ENCODE data around the gene NEK8. TPM values are rescaled to one million over a fixed set of nuclear protein-coding genes. Genes with fewer than 3 reads are reported as not detected.
A peak's percentile ranks its signal among the peaks of the same experiment; 100 is the strongest.

Gene NEK8
- total RNA-seq, 1 experiment from 2014 or later: 10.8 TPM

DNA sequence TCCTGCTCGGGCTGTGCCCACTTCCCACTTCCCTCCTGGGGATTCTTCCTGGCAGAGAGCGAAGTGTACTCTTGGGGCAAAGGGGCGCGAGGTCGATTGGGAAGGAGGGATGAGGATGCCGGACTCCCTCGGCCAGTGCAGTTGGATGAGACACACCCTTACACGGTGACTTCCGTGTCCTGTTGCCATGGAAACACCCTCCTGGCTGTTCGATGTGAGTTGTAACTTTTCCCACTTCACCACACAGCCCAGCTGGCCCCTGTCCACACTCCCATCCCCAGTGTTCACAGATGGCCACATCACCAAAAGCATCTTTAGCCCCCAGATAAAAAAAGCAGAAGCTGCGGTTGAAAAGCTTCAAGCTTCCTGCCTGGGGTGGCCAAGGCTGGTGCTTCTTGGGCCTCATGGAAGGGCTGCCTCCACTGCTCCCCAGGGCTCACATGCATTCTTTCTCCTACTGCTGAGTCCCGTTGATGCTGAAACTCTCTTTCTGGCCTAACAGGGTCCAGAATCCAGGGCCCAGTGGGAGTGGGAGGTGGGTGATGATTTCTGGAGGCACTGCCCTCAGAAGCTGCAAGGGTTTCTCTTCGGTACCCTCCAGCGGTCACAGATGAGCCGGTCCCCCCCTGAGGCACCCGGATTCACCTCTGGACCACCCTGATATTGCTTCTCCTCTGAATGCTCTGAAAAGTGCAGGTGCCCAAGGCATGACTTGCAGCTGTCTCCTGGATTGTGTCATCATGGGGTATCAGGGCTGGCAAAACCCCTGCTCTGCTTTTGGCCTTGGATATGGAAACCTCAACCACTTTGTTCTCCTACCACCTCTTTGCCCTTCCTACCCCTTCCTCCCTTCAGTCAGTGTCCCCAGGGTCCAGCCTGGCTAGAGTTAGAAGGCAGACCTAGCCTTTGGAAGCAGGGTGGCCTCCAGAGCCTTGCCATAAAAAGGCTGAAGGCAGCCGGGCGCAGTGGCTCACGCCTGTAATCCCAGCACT is 13.1 kb downstream of the NEK8 start:
- no peak overlapping the region for H3K27ac Mint-ChIP-seq (ENCODE audit: unreplicated experiment)
- H3K4me1 Mint-ChIP-seq (ENCODE audit: low read depth, unreplicated experiment): peaks cover 25% of the 10 kb centered on the region
- TF ChIP-seq, protein P1, sequence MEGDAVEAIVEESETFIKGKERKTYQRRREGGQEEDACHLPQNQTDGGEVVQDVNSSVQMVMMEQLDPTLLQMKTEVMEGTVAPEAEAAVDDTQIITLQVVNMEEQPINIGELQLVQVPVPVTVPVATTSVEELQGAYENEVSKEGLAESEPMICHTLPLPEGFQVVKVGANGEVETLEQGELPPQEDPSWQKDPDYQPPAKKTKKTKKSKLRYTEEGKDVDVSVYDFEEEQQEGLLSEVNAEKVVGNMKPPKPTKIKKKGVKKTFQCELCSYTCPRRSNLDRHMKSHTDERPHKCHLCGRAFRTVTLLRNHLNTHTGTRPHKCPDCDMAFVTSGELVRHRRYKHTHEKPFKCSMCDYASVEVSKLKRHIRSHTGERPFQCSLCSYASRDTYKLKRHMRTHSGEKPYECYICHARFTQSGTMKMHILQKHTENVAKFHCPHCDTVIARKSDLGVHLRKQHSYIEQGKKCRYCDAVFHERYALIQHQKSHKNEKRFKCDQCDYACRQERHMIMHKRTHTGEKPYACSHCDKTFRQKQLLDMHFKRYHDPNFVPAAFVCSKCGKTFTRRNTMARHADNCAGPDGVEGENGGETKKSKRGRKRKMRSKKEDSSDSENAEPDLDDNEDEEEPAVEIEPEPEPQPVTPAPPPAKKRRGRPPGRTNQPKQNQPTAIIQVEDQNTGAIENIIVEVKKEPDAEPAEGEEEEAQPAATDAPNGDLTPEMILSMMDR (IDR thresholded peaks at IDR 0.05; ENCODE audit: unreplicated experiment): no peak
- CTCF ChIA-PET: interaction anchor here (0.6 kb wide), 1 partner anchor 14 kb away, joined by 3 read pairs; no protein-coding TSS in a partner anchor
- no TSS peak for BruUV-seq (replicated peaks)
- H3K27me3 Mint-ChIP-seq (ENCODE audit: unreplicated experiment): no peaks in the 10 kb centered on the region
- intact Hi-C loops (cut with micrococcal nuclease; ENCODE audit: unreplicated experiment): no loop called here
- H3K36me3 Mint-ChIP-seq (ENCODE audit: insufficient read depth, unreplicated experiment): peaks cover 66% of the 10 kb centered on the region
- no peak overlapping the region for H3K4me3 Mint-ChIP-seq (ENCODE audit: low read depth, unreplicated experiment)
- H3K9me3 Mint-ChIP-seq (ENCODE audit: low read depth, unreplicated experiment): no peaks in the 10 kb centered on the region
- no peak for DNase-seq

DNA sequence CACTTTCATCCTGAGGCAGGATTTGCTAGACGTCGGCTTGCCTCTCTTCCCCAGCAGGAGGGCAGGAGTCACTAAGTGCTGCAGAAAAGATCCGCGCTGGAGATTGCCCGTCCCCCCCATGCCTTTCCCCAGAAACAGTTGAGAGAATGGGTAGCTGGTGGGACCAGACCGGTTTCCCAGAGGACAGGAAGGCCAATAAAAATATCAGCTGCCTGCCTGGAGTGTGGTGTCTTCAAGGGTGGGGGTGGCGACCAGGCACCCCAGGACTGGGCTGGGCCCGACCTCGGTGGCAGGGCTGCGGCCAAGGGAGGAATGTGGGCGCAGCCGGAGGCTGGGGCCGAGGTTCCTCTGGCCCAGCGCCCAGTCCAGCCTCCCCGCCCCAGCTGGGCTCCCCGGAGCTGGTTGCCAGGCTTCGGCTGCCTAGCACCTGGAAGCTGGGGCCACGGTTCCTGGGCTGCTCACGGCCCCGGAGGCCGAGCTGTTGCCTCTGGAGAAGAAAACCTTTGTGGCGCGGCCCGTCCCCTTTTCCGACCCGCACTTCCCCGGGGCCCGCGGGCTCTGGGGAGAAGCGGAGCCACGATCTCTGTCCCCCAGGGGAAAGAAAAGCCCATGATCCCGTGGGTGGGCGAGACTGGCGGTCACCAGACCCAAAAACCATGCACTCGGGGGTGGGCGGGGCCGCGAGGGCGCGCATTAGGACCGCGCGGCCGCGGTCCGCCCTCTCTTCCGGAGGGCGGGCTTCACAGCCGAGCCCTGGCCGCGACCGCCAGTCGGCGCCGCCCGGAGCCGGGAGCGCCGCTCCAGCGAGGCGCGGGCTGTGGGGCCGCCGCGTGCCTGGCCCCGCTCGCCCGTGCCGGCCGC is 14.9 kb downstream of the NEK8 start, which contains the start of gene TRAF4:
Gene TRAF4, plus strand, starts transcription at position 769 of the 861 bp plus-strand sequence. CDS start 102 bp downstream, outside the sequence.
- H3K4me1 Mint-ChIP-seq (ENCODE audit: low read depth, unreplicated experiment): peaks cover 39% of the 10 kb centered on the region
- peaks cover 84% of the 10 kb centered on the region for H3K36me3 Mint-ChIP-seq (ENCODE audit: insufficient read depth, unreplicated experiment)
- H3K27ac Mint-ChIP-seq (ENCODE audit: unreplicated experiment): peak within 1 kb of the TSS; percentile 91
- TF ChIP-seq, protein P1 (IDR thresholded peaks at IDR 0.05; ENCODE audit: unreplicated experiment): no peak
- CTCF ChIA-PET: interaction anchor here (0.6 to 1.5 kb wide), 6 partner anchors 11 to 824 kb away, joined by 3 to 38 read pairs (median 4); partner anchors contain the start of genes NEK8 and PHF12
- BruUV-seq (replicated peaks): no TSS peak
- H3K4me3 Mint-ChIP-seq (ENCODE audit: low read depth, unreplicated experiment): peak within 1 kb of the TSS; percentile 81
- no peaks in the 10 kb centered on the region for H3K27me3 Mint-ChIP-seq (ENCODE audit: unreplicated experiment)
- peak; percentile 91 for DNase-seq
- intact Hi-C loops (cut with micrococcal nuclease; ENCODE audit: unreplicated experiment): no loop called here
- no peaks in the 10 kb centered on the region for H3K9me3 Mint-ChIP-seq (ENCODE audit: low read depth, unreplicated experiment)

DNA sequence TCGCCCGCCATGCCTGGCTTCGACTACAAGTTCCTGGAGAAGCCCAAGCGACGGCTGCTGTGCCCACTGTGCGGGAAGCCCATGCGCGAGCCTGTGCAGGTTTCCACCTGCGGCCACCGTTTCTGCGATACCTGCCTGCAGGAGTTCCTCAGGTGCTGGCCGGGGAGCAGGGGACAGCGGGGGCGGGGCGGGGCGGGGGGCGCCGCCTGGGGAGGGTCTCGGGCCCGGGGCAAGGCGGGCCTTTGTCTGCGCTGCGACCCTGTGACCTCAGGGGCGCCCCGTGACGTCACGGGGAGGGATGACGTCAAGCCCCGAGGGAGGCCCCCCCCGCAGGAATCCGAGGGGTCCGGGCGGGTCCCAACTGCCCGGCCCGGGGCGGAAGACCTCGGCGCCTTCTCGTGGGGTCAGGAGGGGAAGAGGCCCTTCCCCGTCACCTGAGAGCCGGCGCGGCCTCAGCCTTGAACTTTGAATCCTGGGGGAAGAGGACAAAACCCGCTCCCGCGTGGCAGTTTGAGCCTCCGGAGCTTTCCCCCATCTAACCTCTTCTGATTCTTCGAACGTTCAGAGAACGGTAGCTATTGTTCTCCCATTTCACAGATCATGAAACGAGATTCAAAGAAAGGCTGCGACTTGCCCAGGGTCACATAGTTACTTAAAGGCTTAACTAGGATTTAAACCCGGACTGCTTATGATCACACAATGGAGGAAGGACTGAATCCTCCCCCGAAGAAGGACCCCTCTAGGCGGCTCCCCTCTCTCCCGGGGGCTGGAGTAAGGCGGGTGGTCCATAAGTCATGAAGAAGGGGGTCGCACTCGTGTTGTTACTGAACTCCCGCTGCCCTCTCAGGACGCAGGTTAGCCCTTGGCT is 15.8 kb downstream of the NEK8 start:
- intact Hi-C loops (cut with micrococcal nuclease; ENCODE audit: unreplicated experiment): no loop called here
- TSS peak; percentile 63 for BruUV-seq (replicated peaks)
- Mint-ChIP-seq H3K9me3 (ENCODE audit: low read depth, unreplicated experiment) (no peaks in the 10 kb centered on the region), H3K4me1 (ENCODE audit: low read depth, unreplicated experiment) (peaks cover 46% of the 10 kb centered on the region), H3K27me3 (ENCODE audit: unreplicated experiment) (no peaks in the 10 kb centered on the region), H3K4me3 (ENCODE audit: low read depth, unreplicated experiment) (peak overlapping the region; percentile 81), H3K27ac (ENCODE audit: unreplicated experiment) (peak overlapping the region; percentile 91), H3K36me3 (ENCODE audit: insufficient read depth, unreplicated experiment) (peaks cover 88% of the 10 kb centered on the region)
- peak; percentile 70 for DNase-seq
- CTCF ChIA-PET: interaction anchor here (1.5 to 9.1 kb wide), 3 partner anchors 16 to 17 kb away, joined by 3 to 228 read pairs (median 38); partner anchors contain the start of genes NEK8 and TLCD1
- TF ChIP-seq, protein P1 (IDR thresholded peaks at IDR 0.05; ENCODE audit: unreplicated experiment): no peak
